Measurements from ENCODE around the gene SYNDIG1.

The SYNDIG1 gene

GRCh38 chr20:24694157-24694726 lies 224.8 kb downstream of the SYNDIG1 start:
- TF ChIP-seq CTCF (IDR thresholded peaks at IDR 0.05; ENCODE audit: borderline replicate concordance, control extremely low read depth, extremely low read depth, insufficient read depth, missing control alignments), result no peak
- DNase-seq (ENCODE audit: low spot score), result no peak
- in situ Hi-C loops (cut with MboI; ENCODE audit: low sequenced_read_pairs, unreplicated experiment), result no loop called here

GRCh38 chr20:24694727-24695528 lies 225.5 kb downstream of the SYNDIG1 start:
- in situ Hi-C loops (cut with MboI; ENCODE audit: low sequenced_read_pairs, unreplicated experiment), result no loop called here
- no peak for TF ChIP-seq CTCF (IDR thresholded peaks at IDR 0.05; ENCODE audit: borderline replicate concordance, control extremely low read depth, extremely low read depth, insufficient read depth, missing control alignments)
- DNase-seq (ENCODE audit: low spot score), result peak; percentile 18

- DNase-seq (ENCODE audit: low spot score), result peak; percentile 13
- no peak for TF ChIP-seq CTCF (IDR thresholded peaks at IDR 0.05; ENCODE audit: borderline replicate concordance, control extremely low read depth, extremely low read depth, insufficient read depth, missing control alignments)
- in situ Hi-C loops (cut with MboI; ENCODE audit: low sequenced_read_pairs, unreplicated experiment), result no loop called here
Observed at GRCh38 chr20:24695529-24696225, 226.2 kb downstream of the SYNDIG1 start.

GRCh38 chr20:24696396-24696795 lies 227.0 kb downstream of the SYNDIG1 start:
- TF ChIP-seq CTCF (IDR thresholded peaks at IDR 0.05; ENCODE audit: borderline replicate concordance, control extremely low read depth, extremely low read depth, insufficient read depth, missing control alignments), result no peak
- in situ Hi-C loops (cut with MboI; ENCODE audit: low sequenced_read_pairs, unreplicated experiment), result no loop called here
- DNase-seq (ENCODE audit: low spot score), result peak; percentile 13

GRCh38 chr20:24697411-24697810 lies 228.0 kb downstream of the SYNDIG1 start:
- in situ Hi-C loops (cut with MboI; ENCODE audit: low sequenced_read_pairs, unreplicated experiment), result no loop called here
- no peak for DNase-seq (ENCODE audit: low spot score)
- no peak for TF ChIP-seq CTCF (IDR thresholded peaks at IDR 0.05; ENCODE audit: borderline replicate concordance, control extremely low read depth, extremely low read depth, insufficient read depth, missing control alignments)

GRCh38 chr20:24698189-24698588 lies 228.8 kb downstream of the SYNDIG1 start:
- no peak for TF ChIP-seq CTCF (IDR thresholded peaks at IDR 0.05; ENCODE audit: borderline replicate concordance, control extremely low read depth, extremely low read depth, insufficient read depth, missing control alignments)
- in situ Hi-C loops (cut with MboI; ENCODE audit: low sequenced_read_pairs, unreplicated experiment), result no loop called here
- DNase-seq (ENCODE audit: low spot score), result no peak

Data from GM13976 (cell line).